ENCODE data around the gene GABRD.

- no peak for TF ChIP-seq POLR2A (IDR thresholded peaks at IDR 0.05)
- TF ChIP-seq POLR2AphosphoS5 (IDR thresholded peaks at IDR 0.05; ENCODE audit: insufficient read depth in 1 of 2, low read depth in 1 of 2), result no peak
- no peak for TF ChIP-seq CTCF (IDR thresholded peaks at IDR 0.05)
Measured at GRCh38 chr1:2078170-2078569, 59.0 kb downstream of the GABRD start.

Measured in vagina (tissue), 2 donors.